GM18909 (cell line): ENCODE measurements around the gene ZMYM3.
"Not testable (repeated sequence)": the region's sequence is repeated elsewhere in the genome, so short reads cannot be mapped to it uniquely, and the experiment has no call there.

Experiments used
- ATAC-seq: cut with Tn5 transposase; IDR thresholded peaks from one replicate; pipeline ENCODE4 v1.9.1; 2021; ENCODE audit warnings: mild to moderate bottlenecking; ENCODE audit not compliant: unreplicated experiment, poor library complexity

The ZMYM3 gene

DNA sequence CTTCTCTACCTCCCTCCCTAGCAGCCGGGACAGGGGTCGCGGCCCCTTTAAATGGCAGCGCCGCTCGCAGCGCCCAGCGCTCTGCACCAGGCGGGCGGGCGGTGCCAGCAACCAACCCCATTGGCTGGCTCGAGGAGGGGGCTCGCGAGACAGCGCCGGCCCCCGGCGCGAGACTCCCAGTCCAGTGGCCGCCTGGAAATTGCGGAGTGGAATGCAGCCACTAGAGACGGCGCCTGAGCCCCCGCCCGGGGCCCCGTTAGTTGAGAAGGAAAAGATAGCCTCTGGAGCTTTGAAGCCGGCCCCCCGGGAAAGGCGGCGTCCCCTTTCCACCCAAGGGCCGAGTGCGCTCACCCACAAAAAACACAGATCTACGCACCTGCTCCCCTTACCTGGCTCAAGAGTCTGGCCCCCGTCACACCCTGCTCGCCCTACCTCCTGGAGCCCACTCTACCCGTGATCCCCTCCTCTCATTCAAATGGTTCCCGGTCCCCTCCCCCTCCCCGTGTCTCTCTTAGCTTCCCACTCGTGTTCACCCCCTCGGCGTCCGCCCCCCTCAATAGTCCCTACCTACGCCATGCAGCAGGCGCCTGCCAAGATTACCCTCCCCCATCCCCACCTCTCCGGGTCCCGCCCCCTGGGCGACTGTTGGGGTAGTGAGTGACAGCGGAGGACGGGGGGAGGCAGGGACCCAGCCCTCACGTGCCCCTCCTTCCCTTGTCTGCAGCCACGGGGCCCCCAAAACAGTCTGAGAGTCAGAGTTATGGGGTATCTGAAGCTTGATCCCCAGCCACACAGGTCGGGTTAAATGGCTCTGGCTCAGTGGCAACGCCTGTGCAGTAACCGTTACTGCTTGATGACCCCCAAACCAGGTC lies at the start of gene ZMYM3:
TSS of gene ZMYM3 (minus strand) at position 49 of the 872 bp plus-strand sequence. CDS start 885 bp downstream, outside the sequence.
- ATAC-seq = peak; percentile 85

DNA sequence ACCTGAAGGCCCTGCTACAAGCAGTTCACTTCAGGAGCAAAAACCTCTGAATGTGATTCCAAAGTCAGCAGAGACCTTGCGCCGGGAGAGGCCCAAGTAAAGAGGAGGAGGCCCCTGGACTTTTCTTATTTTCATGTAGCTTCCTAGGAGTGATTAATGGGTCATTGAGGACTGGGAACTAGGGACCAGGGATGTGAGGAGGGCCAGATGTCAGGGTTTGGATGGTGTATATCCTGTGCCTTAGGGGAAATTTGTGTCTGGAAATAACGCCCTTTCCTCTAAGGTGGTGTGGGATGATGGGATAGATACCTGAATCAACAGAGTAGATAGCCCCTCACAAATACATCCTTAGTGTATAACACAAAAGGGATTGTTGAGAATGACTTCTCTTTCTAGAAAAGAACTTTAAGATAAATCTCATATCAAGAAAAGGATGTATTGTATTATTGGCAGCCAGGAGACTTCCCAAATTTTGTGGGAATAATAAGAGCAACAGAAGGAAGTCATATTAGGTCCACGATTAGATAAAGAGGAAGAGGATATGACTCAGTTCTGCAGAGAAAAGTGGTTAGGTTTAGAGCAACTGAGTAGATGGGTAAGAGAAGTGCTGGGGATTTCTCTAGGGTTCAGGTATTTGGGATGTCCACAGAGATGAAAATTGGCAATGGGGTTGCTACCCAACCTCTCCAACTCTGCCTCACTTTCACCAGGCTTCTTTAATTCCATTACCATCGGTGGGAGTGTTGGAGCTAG lies 48.7 kb upstream of the ZMYM3 start:
- ATAC-seq = no peak

GRCh38 chrX:71301195-71301924 lies 47.4 kb upstream of the ZMYM3 start, which contains the start of gene ITGB1BP2:
Gene ITGB1BP2, plus strand, starts transcription at chrX:71301750. Its CDS starts 57 bp downstream, at chrX:71301807.
- no peak for ATAC-seq

- ATAC-seq = not testable (repeated sequence)
Observed at GRCh38 chrX:71300495-71300894, 46.6 kb upstream of the ZMYM3 start.

GRCh38 chrX:71300064-71300463 lies 46.1 kb upstream of the ZMYM3 start:
- ATAC-seq = not testable (repeated sequence)

DNA sequence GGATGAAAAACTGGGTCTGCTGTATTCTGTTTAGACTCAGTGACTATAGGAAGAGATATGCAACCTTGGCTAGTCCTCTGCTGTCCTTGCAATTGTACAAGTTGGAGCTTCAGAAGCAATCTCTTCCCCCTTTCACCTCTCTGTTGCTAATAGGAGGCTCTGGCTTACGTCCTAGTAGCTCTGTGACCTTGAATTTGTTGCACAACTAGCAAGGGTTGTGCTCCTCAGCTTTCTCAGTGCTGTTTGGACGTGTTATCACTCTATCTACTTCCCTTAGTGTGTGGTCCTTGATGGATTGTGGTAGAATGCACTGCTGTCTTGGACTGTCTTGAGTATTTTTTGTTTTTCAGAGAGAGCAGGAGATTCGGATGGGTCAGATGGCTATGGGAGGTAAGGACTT lies 44.2 kb upstream of the ZMYM3 start:
- ATAC-seq = no peak

- ATAC-seq = no peak
Observed at GRCh38 chrX:71296806-71297205, 42.9 kb upstream of the ZMYM3 start.

DNA sequence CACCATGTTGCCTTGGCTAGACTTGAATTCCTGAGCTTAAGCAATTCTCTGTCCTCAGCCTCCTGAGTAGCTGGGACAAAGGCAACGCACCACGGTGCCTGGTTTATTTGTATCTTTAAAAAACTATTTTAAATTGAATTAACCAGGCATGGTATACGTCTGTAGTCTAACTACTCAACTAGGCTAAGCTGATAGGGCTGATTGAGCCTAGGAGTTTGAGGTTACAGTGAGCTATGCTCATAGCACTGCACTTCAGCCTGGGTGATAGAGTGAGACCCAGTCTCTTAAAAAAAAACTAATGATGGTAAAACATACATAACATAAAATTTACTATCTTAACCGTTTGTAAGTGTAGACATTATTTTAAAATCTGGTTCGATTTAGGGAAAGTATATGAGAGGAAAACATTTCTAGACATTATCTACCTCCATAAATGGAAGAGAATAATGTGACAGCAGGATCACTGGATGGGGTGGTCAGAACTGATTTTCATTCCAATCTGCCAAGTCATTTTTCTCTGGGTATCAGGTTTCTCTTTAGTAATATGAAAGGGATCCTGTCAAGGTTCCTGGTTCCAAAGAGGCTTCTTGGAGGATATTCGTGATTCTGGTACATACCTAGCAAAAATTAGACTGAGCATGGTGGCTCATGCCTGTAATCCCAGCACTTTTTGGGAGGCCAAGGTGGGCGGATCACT lies 38.9 kb upstream of the ZMYM3 start:
- ATAC-seq = no peak

GRCh38 chrX:71291381-71291780 lies 37.4 kb upstream of the ZMYM3 start:
- no peak for ATAC-seq

- ATAC-seq = no peak
Observed at GRCh38 chrX:71285929-71286328, 32.0 kb upstream of the ZMYM3 start.

DNA sequence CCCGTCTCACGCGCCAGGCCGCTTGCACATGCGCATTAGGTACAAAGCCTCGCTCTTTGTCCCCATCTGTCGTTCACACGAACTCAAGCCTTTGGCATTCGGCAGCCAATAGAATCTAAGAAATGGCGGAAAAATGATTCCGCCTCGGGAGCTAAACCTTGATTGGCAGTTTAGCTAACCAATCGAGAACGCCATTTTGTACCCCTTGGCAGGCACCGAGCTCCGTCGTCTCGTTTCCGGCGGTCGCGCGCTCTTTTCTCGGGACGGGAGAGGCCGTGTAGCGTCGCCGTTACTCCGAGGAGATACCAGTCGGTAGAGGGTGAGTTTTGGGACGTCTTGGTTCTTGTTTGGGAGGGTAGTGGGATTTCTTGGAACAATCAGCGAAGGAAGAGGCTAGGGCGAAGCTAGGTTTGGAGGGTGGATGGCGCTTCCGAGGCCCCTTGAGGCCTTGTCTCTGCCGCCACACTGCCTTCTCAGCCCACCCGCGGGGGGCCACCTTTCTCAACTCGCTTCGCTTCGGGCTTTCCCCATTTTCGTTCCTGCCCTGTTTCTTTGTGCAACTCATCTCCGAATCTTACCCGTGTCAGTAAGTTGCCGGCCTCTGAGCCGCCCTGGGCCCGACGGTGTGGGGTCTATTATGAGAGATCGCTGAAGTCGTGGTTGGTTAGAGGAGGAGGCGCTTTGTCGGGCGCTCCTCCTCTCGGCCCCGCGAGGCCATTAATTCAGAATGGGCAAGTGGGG lies 29.6 kb upstream of the ZMYM3 start, which contains the start of gene NONO:
TSS of gene NONO (plus strand) at position 233 of the 741 bp plus-strand sequence. CDS start 7,003 bp downstream, outside the sequence.
- ATAC-seq = peak; percentile 88

DNA sequence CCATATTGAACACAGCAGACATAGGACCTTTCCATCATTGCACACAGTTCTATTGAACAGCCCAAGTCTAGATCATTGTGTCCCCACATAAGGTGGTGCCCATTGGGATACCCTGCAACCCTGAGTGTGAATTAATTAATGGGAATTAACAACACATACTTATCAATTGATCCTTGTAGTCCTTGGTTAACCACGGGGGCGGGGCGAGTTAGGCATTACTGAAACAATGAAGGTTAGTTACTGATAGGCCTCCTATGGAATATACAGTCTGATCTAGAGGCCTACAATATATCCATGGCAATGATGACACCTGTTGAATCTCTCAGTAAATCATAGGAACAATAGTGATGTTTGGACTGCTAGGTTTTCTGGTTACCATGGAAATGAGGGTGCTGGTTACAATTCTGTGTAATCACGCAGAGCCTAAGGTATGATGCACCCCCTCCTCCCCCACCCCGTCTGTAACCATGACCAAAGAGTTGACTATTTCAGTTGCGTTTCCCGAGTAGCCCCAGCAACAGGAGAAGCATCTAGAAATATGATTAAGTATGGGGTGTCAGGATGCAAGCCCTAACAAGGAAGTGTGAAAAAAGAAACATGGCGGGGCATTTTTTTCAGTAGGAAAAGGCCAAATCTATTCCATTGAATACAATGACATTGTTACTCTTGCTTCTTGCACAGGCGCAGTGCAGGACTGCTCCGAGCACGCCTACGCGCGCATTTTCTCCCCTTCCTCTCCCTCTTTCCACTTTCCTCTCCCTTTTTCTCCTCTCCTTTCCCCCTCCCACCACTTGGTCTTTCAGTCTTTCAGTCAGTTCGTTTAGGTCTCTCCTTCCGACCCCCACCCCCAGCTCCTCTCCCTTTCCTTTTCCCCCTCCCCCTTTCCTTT lies 28.8 kb upstream of the ZMYM3 start:
- peak; percentile 26 for ATAC-seq

DNA sequence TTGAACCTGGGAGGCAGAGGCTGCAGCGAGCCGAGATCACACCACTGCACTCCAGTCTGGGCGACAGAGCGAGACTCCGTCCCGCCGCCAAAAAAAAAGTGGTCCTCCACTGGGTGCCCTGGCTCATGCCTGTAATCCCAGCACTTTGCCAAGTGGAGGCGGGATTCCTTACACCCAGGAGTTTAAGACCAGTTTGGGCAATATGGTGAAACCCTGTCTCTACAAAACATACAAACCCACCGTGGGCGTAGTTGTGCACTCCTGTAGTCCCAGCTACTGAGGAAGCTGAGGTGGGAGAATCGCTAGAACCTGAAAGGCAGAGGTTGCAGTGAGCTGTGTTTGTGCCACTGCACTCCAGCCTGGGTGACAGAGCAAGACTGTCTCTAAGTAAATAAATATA lies 27.4 kb upstream of the ZMYM3 start:
- ATAC-seq = not testable (repeated sequence)

GRCh38 chrX:71272313-71272712 lies 18.4 kb upstream of the ZMYM3 start:
- not testable (repeated sequence) for ATAC-seq

- no peak for ATAC-seq
Observed at GRCh38 chrX:71269801-71270395, 16.0 kb upstream of the ZMYM3 start.

GRCh38 chrX:71268624-71269023 lies 14.7 kb upstream of the ZMYM3 start:
- not testable (repeated sequence) for ATAC-seq

DNA sequence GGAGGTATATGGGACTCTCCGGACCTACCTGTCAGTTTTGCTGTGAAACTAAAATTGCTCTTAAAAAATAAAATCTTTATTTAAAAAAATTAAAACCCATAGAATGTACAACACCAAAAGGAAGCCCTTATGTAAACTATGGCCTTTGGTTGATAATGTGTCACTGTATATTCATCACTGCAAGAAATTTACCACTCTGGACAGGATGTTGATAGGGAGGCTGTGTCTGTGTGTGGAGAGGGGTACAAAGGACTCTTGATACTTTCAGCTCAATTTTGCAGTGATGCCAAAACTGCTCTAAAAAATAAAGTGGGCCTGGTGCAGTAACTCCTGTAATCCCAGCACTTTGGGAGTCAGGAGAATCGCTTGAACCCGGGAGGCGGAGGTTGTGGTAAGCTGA lies 2.9 kb upstream of the ZMYM3 start:
- no peak for ATAC-seq

- no peak for ATAC-seq
Observed at GRCh38 chrX:71256051-71256450, 2.1 kb upstream of the ZMYM3 start.
